Ectodermal cell (in vitro differentiated cells): ENCODE results near the gene UNC5B.

ENCODE experiments used
- H3K27ac ChIP-seq: 2 replicates; pipeline ENCODE4 v1.7.0; 2013; ENCODE audit warnings: mild to moderate bottlenecking, low read depth, low read length; ENCODE audit not compliant: insufficient read depth, poor library complexity, severe bottlenecking
- H3K27me3 ChIP-seq: 2 replicates; pipeline ENCODE4 v1.7.0; 2013; ENCODE audit warnings: mild to moderate bottlenecking, low read length; ENCODE audit not compliant: insufficient read depth, control insufficient read depth, poor library complexity, severe bottlenecking
- H3K36me3 ChIP-seq: one replicate; pipeline ENCODE4 v1.7.0; 2013; ENCODE audit warnings: low read length; ENCODE audit not compliant: control insufficient read depth, insufficient read depth
- H3K4me1 ChIP-seq: one replicate; pipeline ENCODE4 v1.7.0; 2013; ENCODE audit warnings: low read length; ENCODE audit not compliant: control insufficient read depth, insufficient read depth
- H3K4me3 ChIP-seq: 2 replicates; pipeline ENCODE4 v1.7.0; 2013; ENCODE audit warnings: low read depth, low read length, control low read depth; ENCODE audit not compliant: insufficient read depth
- H3K9me3 ChIP-seq: 2 replicates; pipeline ENCODE4 v1.7.0; 2013; ENCODE audit warnings: mild to moderate bottlenecking, low read length, moderate library complexity; ENCODE audit not compliant: control insufficient read depth
- WGBS, 2 experiments: methylation state at CpG; one replicate each; pipeline ENCODE4 v1.1.7; 2013; ENCODE audit warnings: missing lambda C conversion rate in 2 of 2; 5-methylcytosine and 5-hydroxymethylcytosine counted together

The UNC5B gene

DNA sequence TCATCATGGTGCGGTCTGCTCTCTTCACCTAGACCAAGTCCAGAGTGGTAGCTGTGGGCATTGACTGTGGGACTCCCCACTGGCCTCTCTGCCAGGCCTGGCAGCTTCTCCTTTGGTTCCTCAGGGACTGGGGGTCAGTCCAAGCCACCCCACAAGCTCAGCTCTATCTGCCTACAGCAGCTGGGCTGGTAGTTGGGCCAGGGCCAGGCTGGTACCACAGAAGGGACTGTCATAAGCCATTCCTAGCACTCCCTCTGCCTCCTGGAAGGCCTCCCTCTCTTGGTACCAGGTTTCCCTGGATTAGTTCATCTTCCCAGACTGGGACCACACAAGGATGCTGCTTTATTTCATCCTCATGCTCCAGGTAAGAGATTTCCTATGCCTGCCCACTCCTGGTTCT lies 24.2 kb upstream of the UNC5B start:
- WGBS, 2 experiments: 89 to 100% methylated on average over 1 of the region's 1 CpG
- Histone ChIP-seq H3K4me1 (no peaks in the 10 kb centered on the region), H3K27me3 (no peaks in the 10 kb centered on the region), H3K4me3 (no peak overlapping the region), H3K36me3 (no peaks in the 10 kb centered on the region), H3K9me3 (no peaks in the 10 kb centered on the region), H3K27ac (no peak overlapping the region)

- H3K4me3 ChIP-seq: no peak overlapping the region
- no peak overlapping the region for H3K27ac ChIP-seq
- 90 to 93% methylated on average over 4 of the region's 4 CpGs for WGBS, 2 experiments
- no peaks in the 10 kb centered on the region for H3K4me1 ChIP-seq
- H3K27me3 ChIP-seq: no peaks in the 10 kb centered on the region
- H3K9me3 ChIP-seq: no peaks in the 10 kb centered on the region
- no peaks in the 10 kb centered on the region for H3K36me3 ChIP-seq
These were observed 21.4 kb upstream of the UNC5B start for GRCh38 chr10:71191019-71191418.

DNA sequence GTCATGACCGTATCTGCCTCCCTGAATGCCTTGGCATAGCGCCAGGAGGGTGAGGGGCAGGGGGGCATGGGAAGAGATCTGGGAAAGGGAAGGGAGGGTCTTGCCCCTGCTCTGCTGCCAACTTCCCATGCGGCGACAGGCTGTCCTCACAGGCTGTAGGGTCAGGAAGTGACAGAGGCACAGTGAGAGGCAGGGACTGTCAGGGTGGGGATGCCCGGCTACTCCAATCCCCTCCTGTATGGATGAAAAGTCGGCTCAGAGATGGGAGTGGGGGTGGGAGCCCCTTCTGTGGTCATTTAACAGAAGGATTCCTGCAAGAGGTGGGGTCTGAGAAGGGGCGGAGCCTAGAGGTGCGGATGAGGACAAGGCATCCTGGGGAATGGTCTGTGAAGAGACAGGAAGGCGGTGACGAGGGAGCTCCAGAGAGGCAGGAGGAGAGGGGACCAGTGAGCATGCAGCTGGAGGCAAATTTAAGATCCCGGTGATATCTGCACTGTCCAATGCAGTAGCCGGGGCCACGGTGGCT lies 20.8 kb upstream of the UNC5B start:
- H3K4me3 ChIP-seq: no peak overlapping the region
- no peaks in the 10 kb centered on the region for H3K4me1 ChIP-seq
- no peak overlapping the region for H3K27ac ChIP-seq
- H3K27me3 ChIP-seq: no peaks in the 10 kb centered on the region
- 67 to 71% methylated on average over 13 of the region's 13 CpGs for WGBS, 2 experiments
- H3K36me3 ChIP-seq: no peaks in the 10 kb centered on the region
- H3K9me3 ChIP-seq: no peaks in the 10 kb centered on the region

DNA sequence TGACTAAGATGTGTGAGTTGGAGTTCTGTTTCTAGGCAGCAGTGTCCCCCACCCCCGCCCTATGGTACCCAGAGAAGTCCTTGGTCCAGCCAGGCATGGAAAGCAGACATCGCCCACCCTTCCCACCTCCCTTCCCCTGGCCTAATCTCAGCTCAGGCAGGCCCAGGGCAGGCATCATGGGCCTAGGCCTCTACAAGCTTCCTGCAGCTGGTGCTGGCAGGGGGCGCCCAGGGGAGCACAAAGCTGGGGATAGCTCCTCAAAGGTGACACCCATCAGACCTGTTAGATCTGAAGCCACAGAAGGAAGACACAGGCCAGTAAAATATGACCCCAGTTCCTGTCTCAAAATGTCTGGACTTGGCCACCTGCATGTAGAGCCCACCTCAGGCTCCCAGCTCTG lies 18.9 kb upstream of the UNC5B start:
- Histone ChIP-seq H3K27me3 (no peaks in the 10 kb centered on the region), H3K36me3 (no peaks in the 10 kb centered on the region), H3K4me1 (no peaks in the 10 kb centered on the region), H3K4me3 (no peak overlapping the region), H3K9me3 (no peaks in the 10 kb centered on the region), H3K27ac (no peak overlapping the region)
- WGBS, 2 experiments: 90 to 93% methylated on average over 3 of the region's 3 CpGs

GRCh38 chr10:71197955-71198354 lies 14.4 kb upstream of the UNC5B start:
- Histone ChIP-seq H3K4me1 (no peaks in the 10 kb centered on the region), H3K4me3 (no peak overlapping the region), H3K36me3 (no peaks in the 10 kb centered on the region), H3K27me3 (no peaks in the 10 kb centered on the region), H3K9me3 (no peaks in the 10 kb centered on the region), H3K27ac (no peak overlapping the region)

GRCh38 chr10:71201849-71202248 lies 10.5 kb upstream of the UNC5B start:
- Histone ChIP-seq H3K4me3 (no peak overlapping the region), H3K9me3 (no peaks in the 10 kb centered on the region), H3K27me3 (no peaks in the 10 kb centered on the region), H3K27ac (no peak overlapping the region), H3K4me1 (no peaks in the 10 kb centered on the region), H3K36me3 (no peaks in the 10 kb centered on the region)
- WGBS, 2 experiments: 76 to 100% methylated on average over 1 of the region's 1 CpG

GRCh38 chr10:71202314-71202713 lies 10.1 kb upstream of the UNC5B start:
- Histone ChIP-seq H3K4me3 (no peak overlapping the region), H3K36me3 (no peaks in the 10 kb centered on the region), H3K9me3 (no peaks in the 10 kb centered on the region), H3K27ac (no peak overlapping the region), H3K4me1 (no peaks in the 10 kb centered on the region), H3K27me3 (no peaks in the 10 kb centered on the region)
- 59 to 87% methylated on average over 1 of the region's 1 CpG for WGBS, 2 experiments

DNA sequence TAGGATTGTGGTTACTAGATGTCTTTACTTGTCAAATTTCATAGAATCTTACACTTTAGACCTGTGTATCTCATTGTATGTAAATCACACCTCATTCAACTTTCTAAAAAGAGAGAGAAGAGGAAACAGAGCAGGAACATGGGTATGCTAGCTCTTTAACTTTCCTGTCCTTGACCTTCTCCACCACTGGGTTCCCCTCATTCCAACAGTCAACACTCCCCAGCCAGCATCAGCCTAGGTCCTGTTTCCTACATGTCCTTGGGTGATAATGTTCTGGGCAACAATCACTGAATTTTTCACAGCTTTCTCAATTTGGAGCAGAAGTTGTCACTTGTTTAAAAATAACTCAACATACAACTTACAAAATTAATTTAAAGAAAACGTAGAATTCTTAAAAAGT lies 9.2 kb upstream of the UNC5B start:
- no peaks in the 10 kb centered on the region for H3K9me3 ChIP-seq
- 93 to 95% methylated on average over 1 of the region's 1 CpG for WGBS, 2 experiments
- H3K27me3 ChIP-seq: no peaks in the 10 kb centered on the region
- H3K4me1 ChIP-seq: no peaks in the 10 kb centered on the region
- no peaks in the 10 kb centered on the region for H3K36me3 ChIP-seq
- no peak overlapping the region for H3K27ac ChIP-seq
- H3K4me3 ChIP-seq: no peak overlapping the region

DNA sequence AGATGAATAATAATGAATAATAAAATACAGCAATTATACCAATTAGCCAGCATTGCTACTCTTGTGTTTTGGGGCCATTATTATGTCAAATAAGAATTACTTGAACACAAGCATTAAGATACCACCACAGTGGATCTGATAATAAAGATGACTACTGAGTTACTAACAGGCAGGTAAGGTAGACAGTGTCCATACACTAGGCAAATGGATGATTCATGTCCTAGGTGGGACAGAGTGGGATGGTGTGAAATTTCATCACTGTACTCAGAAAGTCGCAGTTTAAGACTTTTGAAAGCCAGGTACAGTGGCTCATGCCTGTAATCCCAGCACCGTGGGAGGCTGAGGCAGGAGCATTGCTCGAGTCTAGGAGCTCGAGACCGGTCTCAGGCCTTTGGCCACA lies 8.7 kb upstream of the UNC5B start:
- H3K9me3 ChIP-seq: no peaks in the 10 kb centered on the region

GRCh38 chr10:71204746-71205145 lies 7.6 kb upstream of the UNC5B start:
- Histone ChIP-seq H3K4me3 (no peak overlapping the region), H3K4me1 (peaks cover 1% of the 10 kb centered on the region), H3K27ac (no peak overlapping the region), H3K27me3 (peaks cover 7% of the 10 kb centered on the region), H3K36me3 (no peaks in the 10 kb centered on the region), H3K9me3 (no peaks in the 10 kb centered on the region)
- WGBS, 2 experiments: 53 to 79% methylated on average over 1 to 2 of the region's 2 CpGs

More for the DNA sequence above, 8.7 kb upstream of the UNC5B start:
- H3K4me1 ChIP-seq: no peaks in the 10 kb centered on the region
- H3K27me3 ChIP-seq: no peaks in the 10 kb centered on the region
- H3K4me3 ChIP-seq: no peak overlapping the region
- WGBS, 2 experiments: 90 to 91% methylated on average over 5 of the region's 5 CpGs
- no peak overlapping the region for H3K27ac ChIP-seq
- no peaks in the 10 kb centered on the region for H3K36me3 ChIP-seq

DNA sequence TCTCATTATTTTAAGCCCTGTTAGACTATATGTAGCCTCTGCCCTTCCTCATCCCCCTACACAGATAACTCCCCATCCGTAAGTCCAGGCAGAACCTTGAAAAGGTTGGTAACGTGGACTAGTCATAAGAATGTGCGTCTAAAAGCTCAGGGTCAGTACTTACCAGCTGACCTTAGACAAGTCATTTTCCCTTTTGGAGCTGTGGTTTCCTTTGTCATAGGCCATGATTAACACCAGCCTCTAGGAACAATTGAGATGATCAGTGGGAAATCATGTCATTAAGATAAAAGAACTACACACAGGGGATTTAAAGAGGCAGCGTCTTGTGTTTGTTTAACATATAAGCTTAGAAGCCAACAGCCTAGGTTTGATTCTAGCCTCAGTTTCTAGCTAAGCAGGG lies 6.9 kb upstream of the UNC5B start:
- no peaks in the 10 kb centered on the region for H3K9me3 ChIP-seq
- 83 to 85% methylated on average over 4 of the region's 4 CpGs for WGBS, 2 experiments
- peaks cover 8% of the 10 kb centered on the region for H3K4me1 ChIP-seq
- H3K27ac ChIP-seq: no peak overlapping the region
- H3K36me3 ChIP-seq: no peaks in the 10 kb centered on the region
- peaks cover 14% of the 10 kb centered on the region for H3K27me3 ChIP-seq
- H3K4me3 ChIP-seq: no peak overlapping the region
